Skeletal muscle tissue (tissue), 4 donors: Measurements from ENCODE around the gene EIPR1. TPM values are rescaled to one million over a fixed set of nuclear protein-coding genes. Genes with fewer than 3 reads are reported as not detected.
"Not testable (repeated sequence)": the region's sequence is repeated elsewhere in the genome, so short reads cannot be mapped to it uniquely, and the experiment has no call there.

Source experiments
- H3K27ac ChIP-seq: one replicate; pipeline ENCODE4 v1.7.0; 2013; ENCODE audit warnings: mild to moderate bottlenecking, low read depth, low read length, inconsistent platforms
- H3K27me3 ChIP-seq, 3 donors: one replicate each; pipeline ENCODE4 v1.7.0; 2013; ENCODE audit warnings: low read length in 3 of 3; ENCODE audit not compliant: control insufficient read depth in 3 of 3, insufficient read depth in 3 of 3
- H3K36me3 ChIP-seq, 3 donors: one replicate each; pipeline ENCODE4 v1.7.0; 2013; ENCODE audit warnings: low read length in 3 of 3; ENCODE audit not compliant: control insufficient read depth in 3 of 3, insufficient read depth in 3 of 3
- H3K4me1 ChIP-seq, 3 donors: one replicate each; pipeline ENCODE4 v1.7.0; 2013; ENCODE audit warnings: low read length in 3 of 3, mild to moderate bottlenecking in 3 of 3; ENCODE audit not compliant: control insufficient read depth in 3 of 3, insufficient read depth in 3 of 3
- H3K4me3 ChIP-seq, 3 donors: one replicate each; pipeline ENCODE4 v1.7.0; 2013; ENCODE audit warnings: low read length in 3 of 3
- H3K9ac ChIP-seq, 3 donors: one replicate each; pipeline ENCODE4 v1.7.0; 2013; ENCODE audit warnings: low read length in 3 of 3, mild to moderate bottlenecking in 3 of 3, moderate library complexity in 2 of 3, low read depth in 1 of 3
- H3K9me3 ChIP-seq, 3 donors: one replicate each; pipeline ENCODE4 v1.7.0; 2013; ENCODE audit warnings: low read length in 3 of 3; ENCODE audit not compliant: control insufficient read depth in 3 of 3
- total RNA-seq: library from RNA; depleted of rRNA; stranded (reverse); fragments of >200 nt; gene quantifications from one replicate; pipeline ENCODE4 v1.2.3, GENCODE V29; 2014
- donor health status: Osteomylitis.

Gene EIPR1
- total RNA-seq, 1 donor from 2014 or later = 12.0 TPM

GRCh38 chr2:3291750-3292149 is 85.9 kb downstream of the EIPR1 start:
- no peak overlapping the region for H3K27ac ChIP-seq
- no peaks in the 10 kb centered on the region for H3K27me3 ChIP-seq
- H3K4me1 ChIP-seq = no peaks in the 10 kb centered on the region
- no peak overlapping the region for H3K9ac ChIP-seq
- no peaks in the 10 kb centered on the region for H3K36me3 ChIP-seq
- no peaks in the 10 kb centered on the region for H3K9me3 ChIP-seq
- no peak overlapping the region for H3K4me3 ChIP-seq

DNA sequence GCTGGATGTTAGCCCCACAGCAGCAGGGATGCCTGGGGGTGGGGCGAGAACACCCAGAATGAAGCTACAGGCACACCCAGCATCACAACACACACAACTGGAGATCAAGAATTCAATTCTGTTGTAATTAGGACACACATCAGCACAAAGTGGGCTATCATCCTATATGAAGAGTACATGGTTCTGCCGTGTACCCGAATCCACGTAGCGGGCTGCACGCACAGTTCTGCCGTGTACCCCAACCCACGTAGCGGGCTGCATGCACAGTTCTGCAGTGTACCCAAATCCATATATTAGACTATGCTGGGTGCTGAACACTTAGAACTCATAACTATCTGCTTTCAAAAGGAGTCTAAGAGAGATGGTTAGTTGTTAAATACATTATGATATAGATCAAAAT is 86.5 kb downstream of the EIPR1 start:
- no peak overlapping the region for H3K27ac ChIP-seq
- no peaks in the 10 kb centered on the region for H3K27me3 ChIP-seq
- no peak overlapping the region for H3K9ac ChIP-seq
- no peaks in the 10 kb centered on the region for H3K4me1 ChIP-seq
- no peaks in the 10 kb centered on the region for H3K9me3 ChIP-seq
- H3K4me3 ChIP-seq = no peak overlapping the region
- H3K36me3 ChIP-seq = no peaks in the 10 kb centered on the region

DNA sequence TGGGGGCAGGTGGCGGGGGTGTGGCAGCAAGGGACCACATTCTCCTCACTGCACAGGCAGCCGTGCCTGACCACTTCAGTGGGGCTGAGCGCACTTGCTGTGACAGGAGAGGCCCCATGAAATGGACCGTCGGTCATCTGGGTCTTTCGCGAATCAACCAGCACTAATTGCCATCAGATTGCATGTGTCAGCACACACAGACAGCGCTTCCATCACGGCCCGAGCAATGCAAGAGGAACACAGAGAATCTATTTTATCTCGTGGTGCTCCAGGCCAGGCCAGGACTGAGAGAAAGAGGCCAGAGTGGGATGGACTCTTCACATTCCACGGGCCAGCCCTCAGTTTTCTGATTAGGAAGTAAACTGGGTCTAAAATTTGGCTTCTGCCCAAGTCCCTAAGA is 87.0 kb downstream of the EIPR1 start:
- H3K4me1 ChIP-seq = no peaks in the 10 kb centered on the region
- H3K9ac ChIP-seq = no peak overlapping the region
- no peaks in the 10 kb centered on the region for H3K9me3 ChIP-seq
- no peak overlapping the region for H3K27ac ChIP-seq
- H3K36me3 ChIP-seq = no peaks in the 10 kb centered on the region
- no peak overlapping the region for H3K4me3 ChIP-seq
- no peaks in the 10 kb centered on the region for H3K27me3 ChIP-seq

GRCh38 chr2:3289971-3290370 is 87.6 kb downstream of the EIPR1 start:
- Histone ChIP-seq H3K4me3 (no peak overlapping the region), H3K9ac (no peak overlapping the region), H3K36me3 (no peaks in the 10 kb centered on the region), H3K27me3 (no peaks in the 10 kb centered on the region), H3K27ac (no peak overlapping the region), H3K9me3 (no peaks in the 10 kb centered on the region), H3K4me1 (no peaks in the 10 kb centered on the region)

DNA sequence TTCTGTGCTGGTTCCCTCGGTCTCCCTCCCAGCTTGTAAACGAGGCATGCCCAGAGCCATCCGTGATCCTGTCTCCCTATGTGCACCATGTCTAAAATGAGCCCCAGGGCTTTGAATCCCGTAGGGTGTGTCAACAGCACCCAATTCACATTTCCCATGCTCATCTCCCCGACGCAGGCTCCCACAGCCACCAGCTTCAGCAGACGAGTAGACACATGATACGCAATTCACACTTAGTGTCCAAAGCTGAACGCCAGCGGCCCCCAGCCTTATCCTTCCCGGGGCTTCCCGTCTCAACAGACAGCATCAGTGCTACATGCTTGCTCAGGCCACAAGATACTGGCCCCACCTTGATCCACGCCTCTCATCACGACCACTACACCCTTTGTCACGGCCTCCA is 88.1 kb downstream of the EIPR1 start:
- H3K36me3 ChIP-seq = no peaks in the 10 kb centered on the region
- H3K9me3 ChIP-seq = no peaks in the 10 kb centered on the region
- no peak overlapping the region for H3K9ac ChIP-seq
- no peak overlapping the region for H3K27ac ChIP-seq
- no peak overlapping the region for H3K4me3 ChIP-seq
- H3K27me3 ChIP-seq = no peaks in the 10 kb centered on the region
- no peaks in the 10 kb centered on the region for H3K4me1 ChIP-seq

DNA sequence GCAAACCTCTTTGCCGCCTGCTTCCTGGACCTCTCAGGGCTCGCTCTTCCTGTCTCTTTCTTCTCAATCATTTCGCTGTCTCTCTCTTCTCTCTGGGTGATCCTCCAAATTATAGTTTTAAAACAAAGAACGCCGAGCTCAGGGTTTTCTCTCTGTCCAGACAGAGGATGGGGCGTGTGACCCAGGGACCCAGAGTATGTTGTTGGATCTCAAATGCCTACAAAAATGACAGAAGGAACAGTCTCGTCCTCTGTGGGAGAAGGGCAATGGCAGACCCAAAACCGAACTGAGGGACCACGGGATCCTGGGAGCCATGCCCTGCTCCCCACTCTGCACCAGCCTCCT is 88.5 kb downstream of the EIPR1 start:
- Histone ChIP-seq H3K27ac (no peak overlapping the region), H3K4me1 (no peaks in the 10 kb centered on the region), H3K36me3 (no peaks in the 10 kb centered on the region), H3K9me3 (no peaks in the 10 kb centered on the region), H3K9ac (no peak overlapping the region), H3K4me3 (no peak overlapping the region), H3K27me3 (no peaks in the 10 kb centered on the region)

DNA sequence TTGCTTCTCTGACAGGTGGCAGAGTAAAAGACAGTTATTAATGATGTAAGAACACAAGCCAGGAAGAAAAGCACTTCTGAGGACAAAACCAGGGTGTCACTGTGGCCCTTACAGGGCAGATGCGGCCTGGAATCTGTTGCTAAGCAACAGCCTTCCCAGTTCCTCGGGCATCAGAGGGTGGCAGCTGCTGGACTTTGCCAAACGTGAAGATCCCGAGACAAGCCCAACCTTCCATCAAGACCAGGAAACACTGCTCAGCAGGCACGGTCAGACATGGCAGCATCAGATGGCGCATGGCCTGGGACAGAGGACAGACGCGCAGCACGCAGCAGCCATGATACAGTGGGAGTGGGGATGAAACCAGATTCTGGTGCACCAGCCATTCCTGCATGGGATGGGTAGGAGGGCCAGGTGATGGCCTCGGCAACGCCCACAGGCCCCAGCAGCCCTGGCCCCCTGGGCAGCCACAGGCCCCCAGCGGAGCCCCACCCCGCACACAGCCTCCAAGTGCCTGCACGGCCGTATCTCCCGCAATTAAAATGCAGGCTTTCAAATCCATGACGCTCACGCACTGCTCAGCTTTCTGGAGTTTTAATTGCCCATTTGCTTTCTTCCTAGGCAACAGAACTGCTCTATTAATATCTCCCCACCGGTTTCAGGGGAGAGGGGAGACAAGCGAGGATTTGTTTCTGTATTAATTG is 89.0 kb downstream of the EIPR1 start:
- Histone ChIP-seq H3K36me3 (no peaks in the 10 kb centered on the region), H3K27ac (no peak overlapping the region), H3K9ac (no peak overlapping the region), H3K4me1 (no peaks in the 10 kb centered on the region), H3K9me3 (no peaks in the 10 kb centered on the region), H3K27me3 (no peaks in the 10 kb centered on the region), H3K4me3 (no peak overlapping the region)

DNA sequence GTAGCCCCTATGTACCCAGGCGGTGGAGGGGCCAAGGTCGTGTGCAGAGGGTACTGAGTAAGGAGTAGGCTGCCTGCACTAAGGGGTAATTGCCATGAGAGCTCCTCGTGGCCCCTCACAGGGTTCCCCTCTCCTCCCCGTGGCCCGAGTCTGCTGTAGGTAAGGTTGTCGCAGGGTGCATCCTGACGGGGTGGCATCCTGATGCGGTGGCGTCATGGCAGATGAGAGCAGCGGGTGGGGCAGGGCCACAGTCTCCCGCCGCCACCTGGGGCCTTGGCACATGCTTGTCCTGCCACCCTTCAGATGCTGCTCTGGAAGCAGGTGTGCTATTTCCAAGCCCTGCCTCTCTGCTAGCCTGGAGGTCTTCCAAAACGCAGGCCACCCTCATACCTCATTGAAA is 89.7 kb downstream of the EIPR1 start:
- H3K4me1 ChIP-seq = peaks cover 2 to 5% (median 3%) of the 10 kb centered on the region in 3 donors
- H3K27me3 ChIP-seq = no peaks in the 10 kb centered on the region
- H3K4me3 ChIP-seq = no peak overlapping the region
- H3K9me3 ChIP-seq = no peaks in the 10 kb centered on the region
- H3K36me3 ChIP-seq = no peaks in the 10 kb centered on the region
- H3K9ac ChIP-seq = no peak overlapping the region
- no peak overlapping the region for H3K27ac ChIP-seq

DNA sequence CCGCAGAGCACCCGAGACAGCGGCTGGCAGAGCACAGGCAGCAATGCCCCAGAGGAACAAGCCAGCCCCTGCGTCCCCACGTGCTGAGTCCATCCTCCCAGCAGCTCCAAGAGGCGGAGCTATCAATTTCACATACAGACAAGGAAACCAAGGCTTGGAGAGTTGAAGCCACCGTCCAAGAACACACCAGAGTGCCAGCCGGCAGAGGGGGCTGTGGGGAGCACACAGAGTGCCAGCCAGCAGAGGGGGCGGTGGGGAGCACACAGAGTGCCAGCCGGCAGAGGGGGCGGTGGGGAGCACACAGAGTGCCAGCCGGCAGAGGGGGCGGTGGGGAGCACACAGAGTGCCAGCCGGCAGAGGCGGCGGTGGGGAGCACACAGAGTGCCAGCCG is 91.0 kb downstream of the EIPR1 start:
- H3K9ac ChIP-seq, H3K9me3 ChIP-seq, H3K4me3 ChIP-seq, H3K36me3 ChIP-seq, H3K27me3 ChIP-seq, H3K27ac ChIP-seq: not testable (repeated sequence)
- H3K4me1 ChIP-seq = peaks cover 6 to 14% (median 6%) of the 10 kb centered on the region in 3 donors

GRCh38 chr2:3285901-3286645 is 91.5 kb downstream of the EIPR1 start:
- Histone ChIP-seq H3K4me3 (no peak overlapping the region), H3K4me1 (peaks cover 6 to 14% (median 6%) of the 10 kb centered on the region in 3 donors), H3K36me3 (no peaks in the 10 kb centered on the region), H3K27ac (no peak overlapping the region), H3K27me3 (no peaks in the 10 kb centered on the region), H3K9ac (no peak overlapping the region), H3K9me3 (no peaks in the 10 kb centered on the region)
